DND-41 (cell line): Measurements from ENCODE around the gene NCAM2.

Experiments used
- CTCF ChIP-seq: IDR thresholded peaks from 2 replicates; pipeline ENCODE4 v1.5.1; 2012; ENCODE audit warnings: borderline replicate concordance, low read length, moderate library complexity, mild to moderate bottlenecking; ENCODE audit not compliant: poor library complexity, severe bottlenecking; ENCODE audit errors: extremely low read depth
- EZH2 ChIP-seq: IDR thresholded peaks from 3 replicates; pipeline ENCODE4 v1.6.1; 2012; ENCODE audit warnings: borderline replicate concordance, low read depth, mild to moderate bottlenecking, moderate library complexity, low read length, inconsistent platforms; ENCODE audit not compliant: severe bottlenecking

- TF ChIP-seq CTCF (no peak), EZH2 (no peak)
Measured at GRCh38 chr21:21184771-21185528, 186.7 kb downstream of the NCAM2 start.
